ENCODE data around the gene DENND4B.

Gene DENND4B

GRCh38 chr1:153886127-153886526 lies 60.4 kb downstream of the DENND4B start:
- Mint-ChIP-seq H3K4me1 (ENCODE audit: low read depth) (peaks cover 25% of the 10 kb centered on the region), H3K27ac (no peak overlapping the region), H3K36me3 (ENCODE audit: low read depth) (peaks cover 57% of the 10 kb centered on the region), H3K27me3 (no peaks in the 10 kb centered on the region), H3K9me3 (no peaks in the 10 kb centered on the region), H3K4me3 (no peak overlapping the region)
- intact Hi-C loops (cut with micrococcal nuclease), result no loop called here

GRCh38 chr1:153883223-153883622 lies 63.3 kb downstream of the DENND4B start:
- Mint-ChIP-seq H3K9me3 (no peaks in the 10 kb centered on the region), H3K4me3 (no peak overlapping the region), H3K27ac (no peak overlapping the region), H3K4me1 (ENCODE audit: low read depth) (peaks cover 10% of the 10 kb centered on the region), H3K27me3 (no peaks in the 10 kb centered on the region), H3K36me3 (ENCODE audit: low read depth) (peaks cover 33% of the 10 kb centered on the region)
- intact Hi-C loops (cut with micrococcal nuclease), result no loop called here

GRCh38 chr1:153882296-153882912 lies 64.1 kb downstream of the DENND4B start:
- Mint-ChIP-seq H3K27me3 (no peaks in the 10 kb centered on the region), H3K9me3 (no peaks in the 10 kb centered on the region), H3K4me1 (ENCODE audit: low read depth) (peaks cover 5% of the 10 kb centered on the region), H3K4me3 (no peak overlapping the region), H3K36me3 (ENCODE audit: low read depth) (peaks cover 25% of the 10 kb centered on the region), H3K27ac (no peak overlapping the region)
- intact Hi-C loops (cut with micrococcal nuclease), result no loop called here

- peaks cover 25% of the 10 kb centered on the region for H3K36me3 Mint-ChIP-seq (ENCODE audit: low read depth)
- peaks cover 5% of the 10 kb centered on the region for H3K4me1 Mint-ChIP-seq (ENCODE audit: low read depth)
- H3K27ac Mint-ChIP-seq, result no peak overlapping the region
- no peak overlapping the region for H3K4me3 Mint-ChIP-seq
- intact Hi-C loops (cut with micrococcal nuclease), result no loop called here
- no peaks in the 10 kb centered on the region for H3K9me3 Mint-ChIP-seq
- H3K27me3 Mint-ChIP-seq, result no peaks in the 10 kb centered on the region
These were observed 64.8 kb downstream of the DENND4B start for GRCh38 chr1:153881751-153882150.

GRCh38 chr1:153880962-153881361 lies 65.6 kb downstream of the DENND4B start:
- H3K4me1 Mint-ChIP-seq (ENCODE audit: low read depth), result peaks cover 5% of the 10 kb centered on the region
- intact Hi-C loops (cut with micrococcal nuclease), result no loop called here
- no peaks in the 10 kb centered on the region for H3K27me3 Mint-ChIP-seq
- no peak overlapping the region for H3K27ac Mint-ChIP-seq
- H3K9me3 Mint-ChIP-seq, result no peaks in the 10 kb centered on the region
- no peak overlapping the region for H3K4me3 Mint-ChIP-seq
- peaks cover 25% of the 10 kb centered on the region for H3K36me3 Mint-ChIP-seq (ENCODE audit: low read depth)

- Mint-ChIP-seq H3K27ac (no peak overlapping the region), H3K4me1 (ENCODE audit: low read depth) (peaks cover 5% of the 10 kb centered on the region), H3K27me3 (no peaks in the 10 kb centered on the region), H3K9me3 (no peaks in the 10 kb centered on the region), H3K4me3 (no peak overlapping the region), H3K36me3 (ENCODE audit: low read depth) (peaks cover 22% of the 10 kb centered on the region)
- intact Hi-C loops (cut with micrococcal nuclease), result no loop called here
These were observed 66.5 kb downstream of the DENND4B start for GRCh38 chr1:153880024-153880423.
